Retinal pigment epithelial cell (primary cell): ENCODE data around the gene STX1B.

Experiments used
- DNase-seq: peaks from one replicate; pipeline ENCODE4 v3.0.0-alpha.2; 2010; ENCODE audit warnings: low read depth
- H3K4me3 ChIP-seq: 2 replicates; pipeline ENCODE4 v1.5.1; 2011; ENCODE audit warnings: mild to moderate bottlenecking, low read length, control low read depth, moderate library complexity
- TF ChIP-seq, protein P1 (sequence below): conservative IDR thresholded peaks from 2 replicates; pipeline ENCODE4 v1.5.1; 2011; ENCODE audit warnings: low read depth, low read length, control low read depth, inconsistent platforms

The STX1B gene

DNA sequence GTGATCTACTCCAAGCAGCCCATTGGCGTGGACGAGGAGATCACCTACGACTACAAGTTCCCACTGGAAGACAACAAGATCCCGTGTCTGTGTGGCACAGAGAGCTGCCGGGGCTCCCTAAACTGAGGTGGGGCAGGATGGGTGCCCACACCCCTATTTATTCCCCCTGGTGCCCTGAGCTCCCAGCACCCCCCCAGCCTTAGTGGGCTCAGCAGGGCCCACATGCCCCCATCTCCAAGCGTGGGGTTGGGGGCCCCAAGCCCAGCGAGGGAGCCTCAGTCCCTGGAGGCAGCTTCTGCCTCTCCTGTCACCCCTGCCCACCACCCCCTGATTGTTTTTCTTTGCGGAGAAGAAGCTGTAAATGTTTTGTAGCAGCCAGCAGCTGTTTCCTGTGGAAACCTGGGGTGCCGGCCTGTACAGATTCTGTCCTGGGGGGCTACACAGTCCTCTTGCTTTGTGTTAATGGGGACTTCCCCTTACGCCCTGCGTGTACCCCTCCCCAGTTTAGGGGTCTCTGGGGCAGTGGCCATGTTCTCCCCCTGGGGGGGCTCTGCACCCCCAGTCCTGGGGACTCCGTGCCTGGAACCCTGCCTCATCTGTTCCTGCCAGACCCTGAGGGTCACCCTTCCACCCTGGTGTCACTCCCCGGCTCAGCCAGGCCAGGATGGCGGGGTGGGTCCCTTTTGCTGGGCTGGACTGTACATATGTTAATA lies 26.4 kb downstream of the STX1B start:
- no peak for DNase-seq
- TF ChIP-seq, protein P1, sequence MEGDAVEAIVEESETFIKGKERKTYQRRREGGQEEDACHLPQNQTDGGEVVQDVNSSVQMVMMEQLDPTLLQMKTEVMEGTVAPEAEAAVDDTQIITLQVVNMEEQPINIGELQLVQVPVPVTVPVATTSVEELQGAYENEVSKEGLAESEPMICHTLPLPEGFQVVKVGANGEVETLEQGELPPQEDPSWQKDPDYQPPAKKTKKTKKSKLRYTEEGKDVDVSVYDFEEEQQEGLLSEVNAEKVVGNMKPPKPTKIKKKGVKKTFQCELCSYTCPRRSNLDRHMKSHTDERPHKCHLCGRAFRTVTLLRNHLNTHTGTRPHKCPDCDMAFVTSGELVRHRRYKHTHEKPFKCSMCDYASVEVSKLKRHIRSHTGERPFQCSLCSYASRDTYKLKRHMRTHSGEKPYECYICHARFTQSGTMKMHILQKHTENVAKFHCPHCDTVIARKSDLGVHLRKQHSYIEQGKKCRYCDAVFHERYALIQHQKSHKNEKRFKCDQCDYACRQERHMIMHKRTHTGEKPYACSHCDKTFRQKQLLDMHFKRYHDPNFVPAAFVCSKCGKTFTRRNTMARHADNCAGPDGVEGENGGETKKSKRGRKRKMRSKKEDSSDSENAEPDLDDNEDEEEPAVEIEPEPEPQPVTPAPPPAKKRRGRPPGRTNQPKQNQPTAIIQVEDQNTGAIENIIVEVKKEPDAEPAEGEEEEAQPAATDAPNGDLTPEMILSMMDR, result no peak
- H3K4me3 ChIP-seq, result no peak overlapping the region

GRCh38 chr16:30983289-30983889 lies 27.0 kb downstream of the STX1B start:
- no peak overlapping the region for H3K4me3 ChIP-seq
- no peak for DNase-seq
- TF ChIP-seq, protein P1, result no peak

GRCh38 chr16:30982548-30983288 lies 27.7 kb downstream of the STX1B start:
- DNase-seq, result no peak
- TF ChIP-seq, protein P1, result no peak
- no peak overlapping the region for H3K4me3 ChIP-seq

GRCh38 chr16:30980959-30981358 lies 29.5 kb downstream of the STX1B start:
- TF ChIP-seq, protein P1, result no peak
- no peak for DNase-seq
- H3K4me3 ChIP-seq, result no peak overlapping the region

GRCh38 chr16:30980434-30980833 lies 30.0 kb downstream of the STX1B start:
- no peak overlapping the region for H3K4me3 ChIP-seq
- TF ChIP-seq, protein P1, result no peak
- DNase-seq, result no peak

- no peak for DNase-seq
- H3K4me3 ChIP-seq, result no peak overlapping the region
- TF ChIP-seq, protein P1, result no peak
These were observed 30.4 kb downstream of the STX1B start for GRCh38 chr16:30980023-30980371.
